Measurements from ENCODE around the gene MED22. TPM values are rescaled to one million over a fixed set of nuclear protein-coding genes. Genes with fewer than 3 reads are reported as not detected.

The MED22 gene
- total RNA-seq, 1 experiment from 2014 or later, result 32.6 TPM

GRCh38 chr9:133356391-133357091 is 8.6 kb upstream of the MED22 start, which contains the start of the genes SURF1 and SURF2:
TSS of gene SURF1 (minus strand) at chr9:133356487. CDS start at chr9:133356453, 34 bp downstream.
TSS of gene SURF2 (plus strand) at chr9:133356550. CDS start at chr9:133356593, 43 bp downstream.
- TF ChIP-seq CTCF (IDR thresholded peaks at IDR 0.05; ENCODE audit: unreplicated experiment), result no peak
- Mint-ChIP-seq H3K27ac (ENCODE audit: low read depth, unreplicated experiment) (peak within 1 kb of the TSS; percentile 74), H3K4me1 (ENCODE audit: insufficient read depth, unreplicated experiment) (peaks cover 14% of the 10 kb centered on the region), H3K27me3 (ENCODE audit: insufficient read depth, unreplicated experiment) (no peaks in the 10 kb centered on the region), H3K9me3 (ENCODE audit: unreplicated experiment) (no peaks in the 10 kb centered on the region), H3K4me3 (ENCODE audit: unreplicated experiment) (peak within 1 kb of the TSS; percentile 78), H3K36me3 (ENCODE audit: insufficient read depth, unreplicated experiment) (peaks cover 54% of the 10 kb centered on the region)
- DNase-seq (ENCODE audit: unreplicated experiment), result peak; percentile 81
- ChIA-PET POLR2A (interaction anchor here (0.6 to 4.2 kb wide), 14 partner anchors 9 to 704 kb away, joined by 3 to 65 read pairs (median 8); partner anchors contain the start of genes CACFD1, GTF3C5, MED22 and RPL7A), CTCF (interaction anchor here (0.6 to 1.7 kb wide), 7 partner anchors 10 to 527 kb away, joined by 3 to 4 read pairs (median 3); no protein-coding TSS in a partner anchor)
- no TSS peak for BruUV-seq (replicated peaks)
- intact Hi-C loops (cut with micrococcal nuclease), result no loop called here

- no peaks in the 10 kb centered on the region for H3K9me3 Mint-ChIP-seq (ENCODE audit: unreplicated experiment)
- POLR2A ChIA-PET, result interaction anchor here (0.6 to 4.2 kb wide), 13 partner anchors 8 to 685 kb away, joined by 3 to 65 read pairs (median 8); partner anchors contain the start of genes CACFD1, GTF3C5, MED22 and RPL7A
- TSS peak; percentile 9 for BruUV-seq (replicated peaks)
- TF ChIP-seq CTCF (IDR thresholded peaks at IDR 0.05; ENCODE audit: unreplicated experiment), result no peak
- intact Hi-C loops (cut with micrococcal nuclease), result no loop called here
- no peak for DNase-seq (ENCODE audit: unreplicated experiment)
- peak overlapping the region; percentile 74 for H3K27ac Mint-ChIP-seq (ENCODE audit: low read depth, unreplicated experiment)
- peaks cover 54% of the 10 kb centered on the region for H3K36me3 Mint-ChIP-seq (ENCODE audit: insufficient read depth, unreplicated experiment)
- H3K27me3 Mint-ChIP-seq (ENCODE audit: insufficient read depth, unreplicated experiment), result no peaks in the 10 kb centered on the region
- peak overlapping the region; percentile 78 for H3K4me3 Mint-ChIP-seq (ENCODE audit: unreplicated experiment)
- peaks cover 14% of the 10 kb centered on the region for H3K4me1 Mint-ChIP-seq (ENCODE audit: insufficient read depth, unreplicated experiment)
- CTCF ChIA-PET, result interaction anchor here (0.6 to 1.7 kb wide), 6 partner anchors 9 to 528 kb away, joined by 3 to 4 read pairs (median 3); no protein-coding TSS in a partner anchor
Measured at GRCh38 chr9:133355881-133356357, 8.0 kb upstream of the MED22 start.

- ChIA-PET POLR2A (interaction anchor here (0.6 to 4.2 kb wide), 9 partner anchors 9 to 324 kb away, joined by 3 to 65 read pairs (median 8); partner anchors contain the start of genes CACFD1, GTF3C5 and STKLD1), CTCF (interaction anchor here (0.6 to 1.7 kb wide), 4 partner anchors 10 to 85 kb away, joined by 3 to 4 read pairs (median 4); no protein-coding TSS in a partner anchor)
- no peaks in the 10 kb centered on the region for H3K27me3 Mint-ChIP-seq (ENCODE audit: insufficient read depth, unreplicated experiment)
- no peak overlapping the region for H3K27ac Mint-ChIP-seq (ENCODE audit: low read depth, unreplicated experiment)
- peaks cover 55% of the 10 kb centered on the region for H3K36me3 Mint-ChIP-seq (ENCODE audit: insufficient read depth, unreplicated experiment)
- peak overlapping the region; percentile 78 for H3K4me3 Mint-ChIP-seq (ENCODE audit: unreplicated experiment)
- H3K4me1 Mint-ChIP-seq (ENCODE audit: insufficient read depth, unreplicated experiment), result peaks cover 14% of the 10 kb centered on the region
- H3K9me3 Mint-ChIP-seq (ENCODE audit: unreplicated experiment), result no peaks in the 10 kb centered on the region
- intact Hi-C loops (cut with micrococcal nuclease), result no loop called here
- TF ChIP-seq CTCF (IDR thresholded peaks at IDR 0.05; ENCODE audit: unreplicated experiment), result no peak
- DNase-seq (ENCODE audit: unreplicated experiment), result no peak
- BruUV-seq (replicated peaks), result no TSS peak
Measured at GRCh38 chr9:133354766-133355165, 6.8 kb upstream of the MED22 start.

- no peak for DNase-seq (ENCODE audit: unreplicated experiment)
- peaks cover 10% of the 10 kb centered on the region for H3K4me1 Mint-ChIP-seq (ENCODE audit: insufficient read depth, unreplicated experiment)
- H3K27me3 Mint-ChIP-seq (ENCODE audit: insufficient read depth, unreplicated experiment), result no peaks in the 10 kb centered on the region
- BruUV-seq (replicated peaks), result no TSS peak
- no peak overlapping the region for H3K27ac Mint-ChIP-seq (ENCODE audit: low read depth, unreplicated experiment)
- ChIA-PET POLR2A (interaction anchor here (0.6 to 4.1 kb wide), 5 partner anchors 18 to 1047 kb away, joined by 3 to 65 read pairs (median 3); no protein-coding TSS in a partner anchor), CTCF (interaction anchor here (0.7 kb wide), 2 partner anchors 107 to 166 kb away, joined by 3 read pairs; no protein-coding TSS in a partner anchor)
- peaks cover 66% of the 10 kb centered on the region for H3K36me3 Mint-ChIP-seq (ENCODE audit: insufficient read depth, unreplicated experiment)
- no peaks in the 10 kb centered on the region for H3K9me3 Mint-ChIP-seq (ENCODE audit: unreplicated experiment)
- intact Hi-C loops (cut with micrococcal nuclease), result no loop called here
- no peak for TF ChIP-seq CTCF (IDR thresholded peaks at IDR 0.05; ENCODE audit: unreplicated experiment)
- H3K4me3 Mint-ChIP-seq (ENCODE audit: unreplicated experiment), result no peak overlapping the region
Measured at GRCh38 chr9:133353548-133353947, 5.6 kb upstream of the MED22 start.

Data from MCF 10A (cell line).